GM11168 (cell line): ENCODE results near the gene PNLIPRP1.

ENCODE experiments used
- in situ Hi-C: fragments of 300-500 bp; cut with MboI; formaldehyde crosslinking; loops from one replicate; pipeline ENCODE4 v1.12.0; 2022; ENCODE audit warnings: low sequenced_read_pairs; ENCODE audit not compliant: unreplicated experiment

The PNLIPRP1 gene

GRCh38 chr10:116597543-116597942, 6.8 kb downstream of the PNLIPRP1 start:
- in situ Hi-C loops: no loop called here

- in situ Hi-C loops: no loop called here
Observed at GRCh38 chr10:116598329-116598728, 7.6 kb downstream of the PNLIPRP1 start.

- in situ Hi-C loops: no loop called here
Observed at GRCh38 chr10:116599991-116600390, 9.2 kb downstream of the PNLIPRP1 start.

- in situ Hi-C loops: no loop called here
Observed at GRCh38 chr10:116602648-116603400, 12.1 kb downstream of the PNLIPRP1 start.

- in situ Hi-C loops: no loop called here
Observed at GRCh38 chr10:116606061-116606483, 15.3 kb downstream of the PNLIPRP1 start.

- in situ Hi-C loops: no loop called here
Observed at GRCh38 chr10:116607336-116607735, 16.6 kb downstream of the PNLIPRP1 start.

- in situ Hi-C loops: no loop called here
Observed at GRCh38 chr10:116608686-116609594, 18.2 kb downstream of the PNLIPRP1 start.

GRCh38 chr10:116610443-116611152, 19.8 kb downstream of the PNLIPRP1 start:
- in situ Hi-C loops: no loop called here

GRCh38 chr10:116611153-116611545, 20.4 kb downstream of the PNLIPRP1 start:
- in situ Hi-C loops: no loop called here

- in situ Hi-C loops: no loop called here
Observed at GRCh38 chr10:116612107-116612769, 21.5 kb downstream of the PNLIPRP1 start.

- in situ Hi-C loops: no loop called here
Observed at GRCh38 chr10:116613471-116613870, 22.7 kb downstream of the PNLIPRP1 start.

- in situ Hi-C loops: no loop called here
Observed at GRCh38 chr10:116614796-116615195, 24.0 kb downstream of the PNLIPRP1 start.

- in situ Hi-C loops: no loop called here
Observed at GRCh38 chr10:116615199-116615776, 24.5 kb downstream of the PNLIPRP1 start.

- in situ Hi-C loops: no loop called here
Observed at GRCh38 chr10:116620423-116621400, 30.0 kb downstream of the PNLIPRP1 start, which contains the start of gene PNLIPRP2. Gene PNLIPRP2 (plus strand): TSS chr10:116620953.

GRCh38 chr10:116621476-116621875, 30.7 kb downstream of the PNLIPRP1 start:
- in situ Hi-C loops: no loop called here

- in situ Hi-C loops: no loop called here
Observed at GRCh38 chr10:116621934-116622655, 31.3 kb downstream of the PNLIPRP1 start.

GRCh38 chr10:116625845-116626244, 35.1 kb downstream of the PNLIPRP1 start:
- in situ Hi-C loops: no loop called here

- in situ Hi-C loops: no loop called here
Observed at GRCh38 chr10:116626815-116627214, 36.1 kb downstream of the PNLIPRP1 start.
